HEK293 (cell line): ENCODE measurements around the gene PRADC1.

Experiments
- ZNF274 ChIP-seq, 2 experiments: fragments of 200-500 bp in 1 of 2; fragments of 450-650 bp in 1 of 2; sonication (Bioruptor generic) in 1 of 2; formaldehyde crosslinking in 1 of 2; IDR thresholded peaks; 2 replicates each; pipeline versions ENCODE4 v1.5.1 to v1.6.1; 2014 to 2016; ENCODE audit warnings: borderline replicate concordance in 1 of 2, inconsistent platforms in 1 of 2, low read length in 1 of 2, missing biosample characterization in 1 of 2, missing genetic modification characterization in 1 of 2
- ZNF555 ChIP-seq: fragments of 450-650 bp; formaldehyde crosslinking; conservative IDR thresholded peaks from 2 replicates; pipeline ENCODE4 v1.5.1; 2017; ENCODE audit warnings: missing biosample characterization, mild to moderate bottlenecking, missing genetic modification characterization, inconsistent platforms
- TF ChIP-seq, protein P1 (sequence below): fragments of 450-650 bp; formaldehyde crosslinking; IDR thresholded peaks from 2 replicates; pipeline ENCODE4 v1.5.1; 2016; ENCODE audit warnings: missing biosample characterization, missing genetic modification characterization
- TF ChIP-seq, protein P2 (sequence below): fragments of 450-650 bp; formaldehyde crosslinking; optimal IDR thresholded peaks from 2 replicates; pipeline ENCODE3; 2016; ENCODE audit warnings: missing biosample characterization, mild to moderate bottlenecking, missing genetic modification characterization

- TF ChIP-seq ZNF274 (IDR thresholded peaks at IDR 0.05; ENCODE audit: low read length), result no peak
- no peak for TF ChIP-seq ZNF274 (tag by site-specific recombination; IDR thresholded peaks at IDR 0.05; ENCODE audit: borderline replicate concordance)
- TF ChIP-seq, protein P1, sequence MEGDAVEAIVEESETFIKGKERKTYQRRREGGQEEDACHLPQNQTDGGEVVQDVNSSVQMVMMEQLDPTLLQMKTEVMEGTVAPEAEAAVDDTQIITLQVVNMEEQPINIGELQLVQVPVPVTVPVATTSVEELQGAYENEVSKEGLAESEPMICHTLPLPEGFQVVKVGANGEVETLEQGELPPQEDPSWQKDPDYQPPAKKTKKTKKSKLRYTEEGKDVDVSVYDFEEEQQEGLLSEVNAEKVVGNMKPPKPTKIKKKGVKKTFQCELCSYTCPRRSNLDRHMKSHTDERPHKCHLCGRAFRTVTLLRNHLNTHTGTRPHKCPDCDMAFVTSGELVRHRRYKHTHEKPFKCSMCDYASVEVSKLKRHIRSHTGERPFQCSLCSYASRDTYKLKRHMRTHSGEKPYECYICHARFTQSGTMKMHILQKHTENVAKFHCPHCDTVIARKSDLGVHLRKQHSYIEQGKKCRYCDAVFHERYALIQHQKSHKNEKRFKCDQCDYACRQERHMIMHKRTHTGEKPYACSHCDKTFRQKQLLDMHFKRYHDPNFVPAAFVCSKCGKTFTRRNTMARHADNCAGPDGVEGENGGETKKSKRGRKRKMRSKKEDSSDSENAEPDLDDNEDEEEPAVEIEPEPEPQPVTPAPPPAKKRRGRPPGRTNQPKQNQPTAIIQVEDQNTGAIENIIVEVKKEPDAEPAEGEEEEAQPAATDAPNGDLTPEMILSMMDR (tag by site-specific recombination), result no peak
- TF ChIP-seq, protein P2, sequence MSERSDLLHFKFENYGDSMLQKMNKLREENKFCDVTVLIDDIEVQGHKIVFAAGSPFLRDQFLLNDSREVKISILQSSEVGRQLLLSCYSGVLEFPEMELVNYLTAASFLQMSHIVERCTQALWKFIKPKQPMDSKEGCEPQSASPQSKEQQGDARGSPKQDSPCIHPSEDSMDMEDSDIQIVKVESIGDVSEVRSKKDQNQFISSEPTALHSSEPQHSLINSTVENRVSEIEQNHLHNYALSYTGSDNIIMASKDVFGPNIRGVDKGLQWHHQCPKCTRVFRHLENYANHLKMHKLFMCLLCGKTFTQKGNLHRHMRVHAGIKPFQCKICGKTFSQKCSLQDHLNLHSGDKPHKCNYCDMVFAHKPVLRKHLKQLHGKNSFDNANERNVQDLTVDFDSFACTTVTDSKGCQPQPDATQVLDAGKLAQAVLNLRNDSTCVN (tag by site-specific recombination), result no peak
- TF ChIP-seq ZNF555, result no peak
Observed at GRCh38 chr2:73263540-73264331, 30.7 kb upstream of the PRADC1 start.
